ENCODE measurements around the gene CDH6.
A peak's percentile ranks its signal among the peaks of the same experiment; 100 is the strongest.

CDH6 gene

GRCh38 chr5:31204958-31205357 is 11.5 kb downstream of the CDH6 start:
- DNase-seq = no peak

GRCh38 chr5:31208043-31208442 is 14.6 kb downstream of the CDH6 start:
- no peak for DNase-seq

GRCh38 chr5:31209334-31209733 is 15.8 kb downstream of the CDH6 start:
- DNase-seq = no peak

GRCh38 chr5:31211098-31211497 is 17.6 kb downstream of the CDH6 start:
- DNase-seq = no peak

- DNase-seq = no peak
Measured at GRCh38 chr5:31213257-31213656, 19.8 kb downstream of the CDH6 start.

GRCh38 chr5:31213705-31214121 is 20.2 kb downstream of the CDH6 start:
- DNase-seq = no peak

- no peak for DNase-seq
Measured at GRCh38 chr5:31214229-31214628, 20.7 kb downstream of the CDH6 start.

- DNase-seq = no peak
Measured at GRCh38 chr5:31215236-31215635, 21.8 kb downstream of the CDH6 start.

- no peak for DNase-seq
Measured at GRCh38 chr5:31217446-31217845, 24.0 kb downstream of the CDH6 start.

GRCh38 chr5:31218978-31219377 is 25.5 kb downstream of the CDH6 start:
- no peak for DNase-seq

GRCh38 chr5:31221001-31221400 is 27.5 kb downstream of the CDH6 start:
- no peak for DNase-seq

- no peak for DNase-seq
Measured at GRCh38 chr5:31225118-31225517, 31.6 kb downstream of the CDH6 start.

GRCh38 chr5:31225613-31226012 is 32.1 kb downstream of the CDH6 start:
- no peak for DNase-seq

GRCh38 chr5:31226651-31227050 is 33.2 kb downstream of the CDH6 start:
- DNase-seq = no peak

GRCh38 chr5:31229266-31229665 is 35.8 kb downstream of the CDH6 start:
- DNase-seq = no peak

GRCh38 chr5:31231177-31231838 is 37.8 kb downstream of the CDH6 start:
- no peak for DNase-seq

- DNase-seq = peak in 1 of 2 experiments; percentile 63
Measured at GRCh38 chr5:31232273-31232888, 38.9 kb downstream of the CDH6 start.

GRCh38 chr5:31235381-31235780 is 41.9 kb downstream of the CDH6 start:
- DNase-seq = no peak

- no peak for DNase-seq
Measured at GRCh38 chr5:31236339-31236738, 42.9 kb downstream of the CDH6 start.

- peak in 1 of 2 experiments; percentile 16 for DNase-seq
Measured at GRCh38 chr5:31237174-31237573, 43.7 kb downstream of the CDH6 start.

GRCh38 chr5:31238497-31238896 is 45.0 kb downstream of the CDH6 start:
- no peak for DNase-seq

- no peak for DNase-seq
Measured at GRCh38 chr5:31244921-31245320, 51.4 kb downstream of the CDH6 start.

- DNase-seq = no peak
Measured at GRCh38 chr5:31247381-31247780, 53.9 kb downstream of the CDH6 start.

- no peak for DNase-seq
Measured at GRCh38 chr5:31250201-31250600, 56.7 kb downstream of the CDH6 start.

GRCh38 chr5:31251032-31251431 is 57.5 kb downstream of the CDH6 start:
- no peak for DNase-seq
